Memory B cell (primary cell): ENCODE results near the gene OSBPL8.
A peak's percentile ranks its signal among the peaks of the same experiment; 100 is the strongest.
"Not testable (repeated sequence)": the region's sequence is repeated elsewhere in the genome, so short reads cannot be mapped to it uniquely, and the experiment has no call there.

Experiments used
- ATAC-seq: fragments of 150-1000 bp; cut with Tn5 transposase; 2 replicates; pipeline ENCODE4 v1.10.0; 2021; ENCODE audit warnings: low read depth, mild to moderate bottlenecking, moderate library complexity
- DNase-seq, 2 donors: peaks; one replicate each; pipeline ENCODE4 v3.0.0; 2022; ENCODE audit warnings: low spot score in 2 of 2
- H3K27ac Mint-ChIP-seq: one replicate; pipeline ENCODE4 v1.8.0; 2022; ENCODE audit warnings: mild to moderate bottlenecking, moderate library complexity, mixed read lengths
- H3K27me3 Mint-ChIP-seq: one replicate; pipeline ENCODE4 v1.8.0; 2022; ENCODE audit warnings: mixed read lengths
- H3K36me3 Mint-ChIP-seq: one replicate; pipeline ENCODE4 v1.8.0; 2022; ENCODE audit warnings: mild to moderate bottlenecking, mixed read lengths
- H3K4me1 Mint-ChIP-seq: one replicate; pipeline ENCODE4 v1.8.0; 2022; ENCODE audit warnings: mixed read lengths
- H3K4me3 Mint-ChIP-seq: one replicate; pipeline ENCODE4 v1.8.0; 2022; ENCODE audit warnings: mild to moderate bottlenecking, moderate library complexity, mixed read lengths
- H3K9me3 Mint-ChIP-seq: one replicate; pipeline ENCODE4 v1.8.0; 2022; ENCODE audit warnings: mixed read lengths

OSBPL8 gene

GRCh38 chr12:76387614-76388013, 172.0 kb downstream of the OSBPL8 start:
- H3K27me3 Mint-ChIP-seq = no peaks in the 10 kb centered on the region
- no peak overlapping the region for H3K27ac Mint-ChIP-seq
- H3K36me3 Mint-ChIP-seq = peaks cover 26% of the 10 kb centered on the region

GRCh38 chr12:76384560-76384959, 175.0 kb downstream of the OSBPL8 start:
- Mint-ChIP-seq H3K36me3 (peaks cover 19% of the 10 kb centered on the region), H3K4me1 (no peaks in the 10 kb centered on the region), H3K27ac (no peak overlapping the region), H3K4me3 (no peak overlapping the region), H3K27me3 (no peaks in the 10 kb centered on the region), H3K9me3 (no peaks in the 10 kb centered on the region)
- ATAC-seq = no peak
- DNase-seq = no peak

More at GRCh38 chr12:76387614-76388013, 172.0 kb downstream of the OSBPL8 start:
- no peaks in the 10 kb centered on the region for H3K9me3 Mint-ChIP-seq
- no peak for DNase-seq
- no peaks in the 10 kb centered on the region for H3K4me1 Mint-ChIP-seq
- no peak for ATAC-seq
- no peak overlapping the region for H3K4me3 Mint-ChIP-seq

GRCh38 chr12:76383988-76384387, 175.6 kb downstream of the OSBPL8 start:
- peaks cover 23% of the 10 kb centered on the region for H3K36me3 Mint-ChIP-seq
- H3K27me3 Mint-ChIP-seq = no peaks in the 10 kb centered on the region
- H3K9me3 Mint-ChIP-seq = no peaks in the 10 kb centered on the region
- H3K4me3 Mint-ChIP-seq = no peak overlapping the region
- ATAC-seq (no peak), DNase-seq (no peak)
- H3K27ac Mint-ChIP-seq = no peak overlapping the region
- H3K4me1 Mint-ChIP-seq = no peaks in the 10 kb centered on the region

GRCh38 chr12:76379261-76379660, 180.3 kb downstream of the OSBPL8 start:
- ATAC-seq = no peak
- Mint-ChIP-seq H3K36me3 (peaks cover 31% of the 10 kb centered on the region), H3K27me3 (no peaks in the 10 kb centered on the region), H3K4me1 (no peaks in the 10 kb centered on the region), H3K27ac (no peak overlapping the region), H3K4me3 (no peak overlapping the region), H3K9me3 (peaks cover 3% of the 10 kb centered on the region)
- no peak for DNase-seq

- H3K4me1 Mint-ChIP-seq, H3K4me3 Mint-ChIP-seq, H3K27me3 Mint-ChIP-seq, DNase-seq, H3K9me3 Mint-ChIP-seq, H3K27ac Mint-ChIP-seq, ATAC-seq: not testable (repeated sequence)
- peaks cover 37% of the 10 kb centered on the region for H3K36me3 Mint-ChIP-seq
Measured at GRCh38 chr12:76376876-76377275, 182.7 kb downstream of the OSBPL8 start.

- ATAC-seq (no peak), DNase-seq (no peak)
- Mint-ChIP-seq H3K9me3 (peaks cover 3% of the 10 kb centered on the region), H3K27me3 (no peaks in the 10 kb centered on the region), H3K36me3 (peaks cover 38% of the 10 kb centered on the region), H3K4me1 (no peaks in the 10 kb centered on the region), H3K27ac (no peak overlapping the region), H3K4me3 (no peak overlapping the region)
Measured at GRCh38 chr12:76375939-76376338, 183.6 kb downstream of the OSBPL8 start.

GRCh38 chr12:76375470-76375869, 184.1 kb downstream of the OSBPL8 start:
- Mint-ChIP-seq H3K4me1 (no peaks in the 10 kb centered on the region), H3K9me3 (peaks cover 3% of the 10 kb centered on the region), H3K36me3 (peaks cover 40% of the 10 kb centered on the region), H3K27me3 (no peaks in the 10 kb centered on the region), H3K27ac (no peak overlapping the region), H3K4me3 (no peak overlapping the region)
- no peak for DNase-seq
- no peak for ATAC-seq

- Mint-ChIP-seq H3K4me3 (no peak overlapping the region), H3K27ac (no peak overlapping the region), H3K4me1 (no peaks in the 10 kb centered on the region), H3K9me3 (peaks cover 3% of the 10 kb centered on the region), H3K36me3 (peaks cover 45% of the 10 kb centered on the region), H3K27me3 (no peaks in the 10 kb centered on the region)
- no peak for DNase-seq
- no peak for ATAC-seq
Measured at GRCh38 chr12:76374386-76375020, 185.1 kb downstream of the OSBPL8 start.

GRCh38 chr12:76368230-76368629, 191.3 kb downstream of the OSBPL8 start:
- no peak for DNase-seq
- peaks cover 2% of the 10 kb centered on the region for H3K9me3 Mint-ChIP-seq
- no peak for ATAC-seq
- H3K27ac Mint-ChIP-seq = no peak overlapping the region
- no peak overlapping the region for H3K4me3 Mint-ChIP-seq
- no peaks in the 10 kb centered on the region for H3K27me3 Mint-ChIP-seq
- H3K36me3 Mint-ChIP-seq = peaks cover 60% of the 10 kb centered on the region
- no peaks in the 10 kb centered on the region for H3K4me1 Mint-ChIP-seq

- no peak for DNase-seq
- no peaks in the 10 kb centered on the region for H3K27me3 Mint-ChIP-seq
- no peak overlapping the region for H3K4me3 Mint-ChIP-seq
- peaks cover 2% of the 10 kb centered on the region for H3K9me3 Mint-ChIP-seq
- ATAC-seq = no peak
- H3K36me3 Mint-ChIP-seq = peaks cover 68% of the 10 kb centered on the region
- H3K4me1 Mint-ChIP-seq = peaks cover 3% of the 10 kb centered on the region
- H3K27ac Mint-ChIP-seq = no peak overlapping the region
Measured at GRCh38 chr12:76366163-76366562, 193.4 kb downstream of the OSBPL8 start.

- DNase-seq, H3K9me3 Mint-ChIP-seq, ATAC-seq, H3K4me1 Mint-ChIP-seq, H3K27me3 Mint-ChIP-seq, H3K4me3 Mint-ChIP-seq, H3K27ac Mint-ChIP-seq: not testable (repeated sequence)
- H3K36me3 Mint-ChIP-seq = peaks cover 62% of the 10 kb centered on the region
Measured at GRCh38 chr12:76364131-76364530, 195.4 kb downstream of the OSBPL8 start.

- Mint-ChIP-seq H3K27ac (no peak overlapping the region), H3K4me1 (peaks cover 3% of the 10 kb centered on the region), H3K4me3 (no peak overlapping the region)
Measured at GRCh38 chr12:76360316-76360715, 199.3 kb downstream of the OSBPL8 start.

GRCh38 chr12:76356071-76356470, 203.5 kb downstream of the OSBPL8 start:
- H3K4me1 Mint-ChIP-seq = no peaks in the 10 kb centered on the region
- no peak for ATAC-seq
- no peaks in the 10 kb centered on the region for H3K27me3 Mint-ChIP-seq
- H3K4me3 Mint-ChIP-seq = no peak overlapping the region
- peaks cover 17% of the 10 kb centered on the region for H3K36me3 Mint-ChIP-seq
- no peaks in the 10 kb centered on the region for H3K9me3 Mint-ChIP-seq
- DNase-seq = no peak
- no peak overlapping the region for H3K27ac Mint-ChIP-seq

More at GRCh38 chr12:76360316-76360715, 199.3 kb downstream of the OSBPL8 start:
- Mint-ChIP-seq H3K27me3 (no peaks in the 10 kb centered on the region), H3K9me3 (no peaks in the 10 kb centered on the region), H3K36me3 (peaks cover 43% of the 10 kb centered on the region)
- no peak for ATAC-seq
- no peak for DNase-seq

- DNase-seq = peak; percentile 78 to 84
- Mint-ChIP-seq H3K36me3 (no peaks in the 10 kb centered on the region), H3K27me3 (no peaks in the 10 kb centered on the region), H3K27ac (peak within 1 kb of the TSS; percentile 90), H3K9me3 (no peaks in the 10 kb centered on the region), H3K4me3 (peak within 1 kb of the TSS; percentile 89), H3K4me1 (peaks cover 16% of the 10 kb centered on the region)
- ATAC-seq = peak; percentile 94
Measured at GRCh38 chr12:76348079-76348901, 211.3 kb downstream of the OSBPL8 start, which contains the start of gene BBS10. Gene BBS10, minus strand, starts transcription at chr12:76348415. Its CDS starts 57 bp downstream, at chr12:76348358.
